SU-DHL-6 (cell line): ENCODE data around the gene EFTUD2.

ENCODE experiments used
- H2AFZ ChIP-seq: fragments of 200-600 bp; sonication (generic); 2 replicates; pipeline ENCODE4 v1.6.1; 2014; ENCODE audit warnings: low read depth, mild to moderate bottlenecking, moderate library complexity, mixed read lengths, antibody characterized with exemption, low read length; ENCODE audit not compliant: severe bottlenecking
- H3F3A ChIP-seq: fragments of 200-600 bp; shearing (Covaris generic); 2 replicates; pipeline ENCODE4 v1.6.0; 2016; ENCODE audit warnings: antibody characterized with exemption, mild to moderate bottlenecking; ENCODE audit not compliant: insufficient read depth
- H3K27ac ChIP-seq: fragments of 200-600 bp; sonication (generic); 2 replicates; pipeline ENCODE4 v1.5.1; 2016; ENCODE audit warnings: low read depth, mild to moderate bottlenecking, low read length, moderate library complexity, mixed read lengths
- H3K27me3 ChIP-seq: fragments of 200-600 bp; sonication (generic), shearing (Covaris generic); 2 replicates; pipeline ENCODE4 v1.6.0; 2014; ENCODE audit warnings: mild to moderate bottlenecking, low read length
- H3K36me3 ChIP-seq: fragments of 200-600 bp; sonication (generic); 2 replicates; pipeline ENCODE4 v1.6.1; 2014; ENCODE audit warnings: mild to moderate bottlenecking, low read length, mixed read lengths
- H3K4me2 ChIP-seq: fragments of 300-600, 200-600 bp; shearing (Covaris generic), sonication (generic); 2 replicates; pipeline ENCODE4 v1.6.0; 2014; ENCODE audit warnings: low read length, low read depth, mild to moderate bottlenecking; ENCODE audit not compliant: poor library complexity, severe bottlenecking
- H3K4me3 ChIP-seq: fragments of 200-600 bp; sonication (generic); 2 replicates; pipeline ENCODE4 v1.5.1; 2014; ENCODE audit warnings: antibody characterized with exemption, low read length, mild to moderate bottlenecking, mixed read lengths; ENCODE audit not compliant: insufficient read depth, poor library complexity, severe bottlenecking
- H3K79me2 ChIP-seq: fragments of 200-600 bp; sonication (generic); 2 replicates; pipeline ENCODE4 v1.6.1; 2014; ENCODE audit warnings: mild to moderate bottlenecking, low read length, moderate library complexity; ENCODE audit not compliant: insufficient read depth
- H3K9ac ChIP-seq: fragments of 200-600 bp; sonication (generic); 2 replicates; pipeline ENCODE4 v1.7.0; 2014; ENCODE audit warnings: mild to moderate bottlenecking, low read length
- H3K9me2 ChIP-seq: fragments of 200-600 bp; sonication (generic); replicated peaks from 2 replicates; pipeline ENCODE4 v1.6.1; 2014; ENCODE audit warnings: low read length; ENCODE audit not compliant: insufficient read depth
- H3K9me3 ChIP-seq: fragments of 200-600 bp; sonication (generic); 2 replicates; pipeline ENCODE4 v1.6.1; 2014; ENCODE audit warnings: low read length, mixed read lengths; ENCODE audit not compliant: insufficient read depth
- H4K20me1 ChIP-seq: fragments of 200-600 bp; sonication (generic); 2 replicates; pipeline ENCODE4 v1.6.1; 2014; ENCODE audit warnings: low read depth, mild to moderate bottlenecking, antibody characterized with exemption, low read length, moderate library complexity, mixed read lengths
- CTCF ChIP-seq: fragments of 200-600 bp; sonication (generic); IDR thresholded peaks from one replicate; pipeline ENCODE4 v1.5.1; 2017; ENCODE audit warnings: antibody characterized with exemption, mild to moderate bottlenecking, low read length, moderate library complexity; ENCODE audit not compliant: insufficient read depth, poor library complexity, severe bottlenecking
- EZH2phosphoT487 ChIP-seq: fragments of 200-600 bp; sonication (generic), shearing (Covaris generic); conservative IDR thresholded peaks from 2 replicates; pipeline ENCODE4 v1.6.1; 2018; ENCODE audit warnings: mild to moderate bottlenecking, antibody characterized with exemption, low read length, moderate library complexity, mixed read lengths

The EFTUD2 gene

GRCh38 chr17:44879376-44879775 lies 19.9 kb downstream of the EFTUD2 start:
- H3K79me2 ChIP-seq, result peaks cover 3% of the 10 kb centered on the region; the same call in 1 of the 2 replicates
- peaks cover 8% of the 10 kb centered on the region; the same call in 1 of the 2 replicates for H3F3A ChIP-seq
- no peak overlapping the region for H3K27ac ChIP-seq
- H3K9me2 ChIP-seq, result no peaks in the 10 kb centered on the region
- no peak overlapping the region for H3K4me3 ChIP-seq
- no peaks in the 10 kb centered on the region for H3K27me3 ChIP-seq
- H3K36me3 ChIP-seq, result peaks cover 33% of the 10 kb centered on the region
- no peaks in the 10 kb centered on the region for H3K9me3 ChIP-seq
- no peak overlapping the region for H3K4me2 ChIP-seq
- TF ChIP-seq EZH2phosphoT487 (no peak), CTCF (no peak)
- no peak overlapping the region for H3K9ac ChIP-seq
- no peak overlapping the region for H2AFZ ChIP-seq
- no peaks in the 10 kb centered on the region for H4K20me1 ChIP-seq

- peaks cover 33% of the 10 kb centered on the region for H3K36me3 ChIP-seq
- no peak overlapping the region for H3K4me3 ChIP-seq
- TF ChIP-seq CTCF, result peak; percentile 73
- no peak for TF ChIP-seq EZH2phosphoT487
- H3K9ac ChIP-seq, result no peak overlapping the region
- no peaks in the 10 kb centered on the region for H3K9me2 ChIP-seq
- H3K27me3 ChIP-seq, result no peaks in the 10 kb centered on the region
- peaks cover 8% of the 10 kb centered on the region; the same call in 1 of the 2 replicates for H3F3A ChIP-seq
- H3K4me2 ChIP-seq, result no peak overlapping the region
- peaks cover 3% of the 10 kb centered on the region; the same call in 1 of the 2 replicates for H3K79me2 ChIP-seq
- H2AFZ ChIP-seq, result no peak overlapping the region
- H4K20me1 ChIP-seq, result no peaks in the 10 kb centered on the region
- H3K27ac ChIP-seq, result no peak overlapping the region
- no peaks in the 10 kb centered on the region for H3K9me3 ChIP-seq
Measured at GRCh38 chr17:44878627-44879221, 20.5 kb downstream of the EFTUD2 start.

GRCh38 chr17:44877121-44877520 lies 22.1 kb downstream of the EFTUD2 start:
- H3K36me3 ChIP-seq, result peaks cover 30% of the 10 kb centered on the region
- no peak overlapping the region for H3K27ac ChIP-seq
- H3K9me2 ChIP-seq, result no peaks in the 10 kb centered on the region
- TF ChIP-seq CTCF (no peak), EZH2phosphoT487 (no peak)
- no peak overlapping the region for H3K4me3 ChIP-seq
- no peaks in the 10 kb centered on the region for H3K9me3 ChIP-seq
- peaks cover 8% of the 10 kb centered on the region; the same call in 1 of the 2 replicates for H3F3A ChIP-seq
- H3K27me3 ChIP-seq, result no peaks in the 10 kb centered on the region
- no peak overlapping the region for H3K4me2 ChIP-seq
- no peak overlapping the region for H3K9ac ChIP-seq
- no peak overlapping the region for H2AFZ ChIP-seq
- H4K20me1 ChIP-seq, result no peaks in the 10 kb centered on the region
- peaks cover 3% of the 10 kb centered on the region; the same call in 1 of the 2 replicates for H3K79me2 ChIP-seq
